Measurements from ENCODE around the gene ZFHX2. TPM values are rescaled to one million over a fixed set of nuclear protein-coding genes. Genes with fewer than 3 reads are reported as not detected.

The ZFHX2 gene
- total and polyA plus RNA-seq, 5 donors = 0.31 to 1.0 (median 0.79) TPM

GRCh38 chr14:23547924-23548323 lies 3.6 kb downstream of the ZFHX2 start:
- no peak for DNase-seq
- Histone ChIP-seq H3K27me3 (ENCODE audit: control insufficient read depth, insufficient read depth) (no peaks in the 10 kb centered on the region), H3K27ac (ENCODE audit: low read length) (no peak overlapping the region), H3K9me3 (ENCODE audit: control insufficient read depth, low read length) (no peaks in the 10 kb centered on the region), H3K4me3 (ENCODE audit: low read length) (no peak overlapping the region), H3K4me1 (ENCODE audit: control insufficient read depth, insufficient read depth, low read length) (peaks cover 13% of the 10 kb centered on the region)
- intact Hi-C loops (cut with DNase I) = loop anchor here in 1 of 4 donors (10.0 kb wide), 1 partner anchor 223 kb away; the partner anchor contains the start of gene PABPN1
- ATAC-seq = no peak
- WGBS = 73% methylated on average over 2 of the region's 2 CpGs

- H3K27me3 ChIP-seq (ENCODE audit: control insufficient read depth, insufficient read depth) = no peaks in the 10 kb centered on the region
- peaks cover 13% of the 10 kb centered on the region for H3K4me1 ChIP-seq (ENCODE audit: control insufficient read depth, insufficient read depth, low read length)
- WGBS = 71% methylated on average over 10 of the region's 10 CpGs
- H3K27ac ChIP-seq (ENCODE audit: low read length) = no peak overlapping the region
- intact Hi-C loops (cut with DNase I) = loop anchor here in 1 of 4 donors (10.0 kb wide), 1 partner anchor 222 kb away; the partner anchor contains the start of gene PABPN1
- ATAC-seq = no peak
- no peaks in the 10 kb centered on the region for H3K9me3 ChIP-seq (ENCODE audit: control insufficient read depth, low read length)
- no peak overlapping the region for H3K4me3 ChIP-seq (ENCODE audit: low read length)
- DNase-seq = no peak
Measured at GRCh38 chr14:23546450-23547035, 5.0 kb downstream of the ZFHX2 start.

GRCh38 chr14:23545740-23546365 lies 5.7 kb downstream of the ZFHX2 start:
- ATAC-seq = no peak
- no peak overlapping the region for H3K4me3 ChIP-seq (ENCODE audit: low read length)
- intact Hi-C loops (cut with DNase I) = loop anchor here in 1 of 4 donors (10.0 kb wide), 1 partner anchor 221 kb away; the partner anchor contains the start of gene PABPN1
- peaks cover 13% of the 10 kb centered on the region for H3K4me1 ChIP-seq (ENCODE audit: control insufficient read depth, insufficient read depth, low read length)
- no peak for DNase-seq
- peak overlapping the region; percentile 70 for H3K27ac ChIP-seq (ENCODE audit: low read length)
- no peaks in the 10 kb centered on the region for H3K9me3 ChIP-seq (ENCODE audit: control insufficient read depth, low read length)
- H3K27me3 ChIP-seq (ENCODE audit: control insufficient read depth, insufficient read depth) = no peaks in the 10 kb centered on the region
- 74% methylated on average over 4 of the region's 4 CpGs for WGBS

- intact Hi-C loops (cut with DNase I) = loop anchor here in 1 of 4 donors (10.0 kb wide), 1 partner anchor 220 kb away; the partner anchor contains the start of gene PABPN1
- no peaks in the 10 kb centered on the region for H3K27me3 ChIP-seq (ENCODE audit: control insufficient read depth, insufficient read depth)
- peak overlapping the region; percentile 70 for H3K27ac ChIP-seq (ENCODE audit: low read length)
- WGBS = 41% methylated on average over 25 of the region's 25 CpGs
- H3K4me1 ChIP-seq (ENCODE audit: control insufficient read depth, insufficient read depth, low read length) = peaks cover 10% of the 10 kb centered on the region
- ATAC-seq (peak; percentile 78 to 91), DNase-seq (peak; percentile 59 to 82 (median 81))
- H3K4me3 ChIP-seq (ENCODE audit: low read length) = no peak overlapping the region
- no peaks in the 10 kb centered on the region for H3K9me3 ChIP-seq (ENCODE audit: control insufficient read depth, low read length)
Measured at GRCh38 chr14:23544511-23545447, 6.8 kb downstream of the ZFHX2 start.

GRCh38 chr14:23543403-23543802 lies 8.2 kb downstream of the ZFHX2 start:
- intact Hi-C loops (cut with DNase I) = loop anchor here in 1 of 4 donors (10.0 kb wide), 1 partner anchor 219 kb away; the partner anchor contains the start of gene PABPN1
- 93% methylated on average over 5 of the region's 5 CpGs for WGBS

GRCh38 chr14:23542261-23542660 lies 9.3 kb downstream of the ZFHX2 start:
- Histone ChIP-seq H3K27ac (ENCODE audit: low read length) (no peak overlapping the region), H3K4me3 (ENCODE audit: low read length) (no peak overlapping the region), H3K4me1 (ENCODE audit: control insufficient read depth, insufficient read depth, low read length) (peaks cover 10% of the 10 kb centered on the region), H3K27me3 (ENCODE audit: control insufficient read depth, insufficient read depth) (no peaks in the 10 kb centered on the region), H3K9me3 (ENCODE audit: control insufficient read depth, low read length) (no peaks in the 10 kb centered on the region)
- 80% methylated on average over 5 of the region's 5 CpGs for WGBS
- DNase-seq (no peak), ATAC-seq (no peak)
- intact Hi-C loops (cut with DNase I) = loop anchor here in 1 of 4 donors (10.0 kb wide), 1 partner anchor 217 kb away; the partner anchor contains the start of gene PABPN1

More at GRCh38 chr14:23543403-23543802, 8.2 kb downstream of the ZFHX2 start:
- no peak overlapping the region for H3K27ac ChIP-seq (ENCODE audit: low read length)
- H3K4me3 ChIP-seq (ENCODE audit: low read length) = no peak overlapping the region
- no peak for ATAC-seq
- H3K27me3 ChIP-seq (ENCODE audit: control insufficient read depth, insufficient read depth) = no peaks in the 10 kb centered on the region
- H3K9me3 ChIP-seq (ENCODE audit: control insufficient read depth, low read length) = no peaks in the 10 kb centered on the region
- no peak for DNase-seq
- H3K4me1 ChIP-seq (ENCODE audit: control insufficient read depth, insufficient read depth, low read length) = peaks cover 10% of the 10 kb centered on the region

GRCh38 chr14:23540141-23540469 lies 11.5 kb downstream of the ZFHX2 start:
- WGBS = 86% methylated on average over 4 of the region's 4 CpGs
- intact Hi-C loops (cut with DNase I) = loop anchor here in 1 of 4 donors (10.0 kb wide), 1 partner anchor 215 kb away; the partner anchor contains the start of gene PABPN1
- Histone ChIP-seq H3K9me3 (ENCODE audit: control insufficient read depth, low read length) (no peaks in the 10 kb centered on the region), H3K27ac (ENCODE audit: low read length) (no peak overlapping the region), H3K4me1 (ENCODE audit: control insufficient read depth, insufficient read depth, low read length) (peaks cover 2% of the 10 kb centered on the region), H3K27me3 (ENCODE audit: control insufficient read depth, insufficient read depth) (no peaks in the 10 kb centered on the region), H3K4me3 (ENCODE audit: low read length) (no peak overlapping the region)
- DNase-seq = no peak
- ATAC-seq = no peak

GRCh38 chr14:23539248-23540140 lies 12.1 kb downstream of the ZFHX2 start:
- no peak for DNase-seq
- ATAC-seq = peak; percentile 51 to 64
- WGBS = 34% methylated on average over 10 of the region's 10 CpGs
- Histone ChIP-seq H3K4me3 (ENCODE audit: low read length) (no peak overlapping the region), H3K4me1 (ENCODE audit: control insufficient read depth, insufficient read depth, low read length) (no peaks in the 10 kb centered on the region), H3K9me3 (ENCODE audit: control insufficient read depth, low read length) (no peaks in the 10 kb centered on the region), H3K27me3 (ENCODE audit: control insufficient read depth, insufficient read depth) (no peaks in the 10 kb centered on the region), H3K27ac (ENCODE audit: low read length) (no peak overlapping the region)
- intact Hi-C loops (cut with DNase I) = loop anchor here in 1 of 4 donors (10.0 kb wide), 1 partner anchor 215 kb away; the partner anchor contains the start of gene PABPN1

GRCh38 chr14:23538785-23539184 lies 12.8 kb downstream of the ZFHX2 start:
- intact Hi-C loops (cut with DNase I) = no loop called here
- ATAC-seq = peak; percentile 69 to 85
- peak; percentile 51 to 85 (median 83) for DNase-seq

More at GRCh38 chr14:23538785-23539184, 12.8 kb downstream of the ZFHX2 start:
- H3K4me3 ChIP-seq (ENCODE audit: low read length) = no peak overlapping the region
- no peak overlapping the region for H3K27ac ChIP-seq (ENCODE audit: low read length)
- no peaks in the 10 kb centered on the region for H3K9me3 ChIP-seq (ENCODE audit: control insufficient read depth, low read length)
- H3K27me3 ChIP-seq (ENCODE audit: control insufficient read depth, insufficient read depth) = no peaks in the 10 kb centered on the region
- 32% methylated on average over 7 of the region's 7 CpGs for whole genome bisulfite sequencing
- no peaks in the 10 kb centered on the region for H3K4me1 ChIP-seq (ENCODE audit: control insufficient read depth, insufficient read depth, low read length)
